ENCODE results near the gene HSPA4L. TPM values are rescaled to one million over a fixed set of nuclear protein-coding genes. Genes with fewer than 3 reads are reported as not detected.

Gene HSPA4L
- polyA plus RNA-seq, 1 experiment, result 4.9 TPM

DNA sequence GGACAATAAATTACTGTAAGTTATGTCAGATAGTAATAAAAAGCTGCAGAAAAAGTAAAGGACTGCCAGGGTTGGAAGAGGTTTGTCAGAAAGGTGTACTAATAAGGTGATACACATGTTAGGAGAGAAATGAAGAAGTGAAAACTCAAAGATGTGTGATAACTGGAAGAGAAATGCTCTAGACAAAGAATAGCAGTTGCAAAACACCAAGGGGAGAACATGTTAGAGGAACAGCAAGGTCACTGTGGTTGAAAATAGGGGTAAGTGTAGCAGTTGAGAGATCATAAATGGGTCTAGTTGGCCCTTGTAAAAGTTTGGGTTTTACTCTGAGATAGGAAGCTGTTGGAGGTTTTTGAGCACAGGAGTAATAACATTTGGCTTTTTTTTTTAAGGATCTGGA, 46.9 kb downstream of the HSPA4L start:
- TF ChIP-seq, protein P1, sequence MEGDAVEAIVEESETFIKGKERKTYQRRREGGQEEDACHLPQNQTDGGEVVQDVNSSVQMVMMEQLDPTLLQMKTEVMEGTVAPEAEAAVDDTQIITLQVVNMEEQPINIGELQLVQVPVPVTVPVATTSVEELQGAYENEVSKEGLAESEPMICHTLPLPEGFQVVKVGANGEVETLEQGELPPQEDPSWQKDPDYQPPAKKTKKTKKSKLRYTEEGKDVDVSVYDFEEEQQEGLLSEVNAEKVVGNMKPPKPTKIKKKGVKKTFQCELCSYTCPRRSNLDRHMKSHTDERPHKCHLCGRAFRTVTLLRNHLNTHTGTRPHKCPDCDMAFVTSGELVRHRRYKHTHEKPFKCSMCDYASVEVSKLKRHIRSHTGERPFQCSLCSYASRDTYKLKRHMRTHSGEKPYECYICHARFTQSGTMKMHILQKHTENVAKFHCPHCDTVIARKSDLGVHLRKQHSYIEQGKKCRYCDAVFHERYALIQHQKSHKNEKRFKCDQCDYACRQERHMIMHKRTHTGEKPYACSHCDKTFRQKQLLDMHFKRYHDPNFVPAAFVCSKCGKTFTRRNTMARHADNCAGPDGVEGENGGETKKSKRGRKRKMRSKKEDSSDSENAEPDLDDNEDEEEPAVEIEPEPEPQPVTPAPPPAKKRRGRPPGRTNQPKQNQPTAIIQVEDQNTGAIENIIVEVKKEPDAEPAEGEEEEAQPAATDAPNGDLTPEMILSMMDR (IDR thresholded peaks at IDR 0.05; ENCODE audit: low read depth, low read length), result no peak
- H3K27me3 ChIP-seq (ENCODE audit: control insufficient read depth, insufficient read depth, low read length), result no peaks in the 10 kb centered on the region
- no peak overlapping the region for H3K27ac ChIP-seq (ENCODE audit: low read depth, low read length)
- ChIA-PET CTCF (no interaction called here), POLR2A (no interaction called here)
- no peak for DNase-seq (ENCODE audit: low read depth, low spot score)
- no peak overlapping the region for H3K4me3 ChIP-seq (ENCODE audit: low read depth, low read length)
- no peaks in the 10 kb centered on the region for H3K9me3 ChIP-seq (ENCODE audit: control insufficient read depth, insufficient read depth, low read length)

DNA sequence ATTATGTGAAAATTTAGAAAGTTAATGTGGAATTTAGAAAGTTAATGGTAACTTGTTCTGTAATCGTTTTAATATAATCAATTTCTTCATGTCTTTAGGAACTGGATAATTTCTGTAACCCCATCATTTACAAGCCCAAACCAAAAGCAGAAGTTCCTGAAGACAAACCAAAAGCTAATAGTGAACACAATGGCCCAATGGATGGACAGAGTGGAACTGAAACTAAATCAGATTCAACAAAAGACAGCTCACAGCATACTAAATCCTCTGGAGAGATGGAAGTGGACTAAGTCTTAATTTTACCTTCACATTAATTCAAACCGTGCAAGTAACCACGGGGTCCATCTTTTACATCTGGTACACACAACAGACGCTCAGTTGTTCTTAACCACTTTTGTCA, 50.5 kb downstream of the HSPA4L start:
- TF ChIP-seq, protein P1 (IDR thresholded peaks at IDR 0.05; ENCODE audit: low read depth, low read length), result no peak
- ChIA-PET CTCF (no interaction called here), POLR2A (no interaction called here)
- no peak overlapping the region for H3K27ac ChIP-seq (ENCODE audit: low read depth, low read length)
- H3K27me3 ChIP-seq (ENCODE audit: control insufficient read depth, insufficient read depth, low read length), result no peaks in the 10 kb centered on the region
- H3K4me3 ChIP-seq (ENCODE audit: low read depth, low read length), result no peak overlapping the region
- H3K9me3 ChIP-seq (ENCODE audit: control insufficient read depth, insufficient read depth, low read length), result no peaks in the 10 kb centered on the region
- DNase-seq (ENCODE audit: low read depth, low spot score), result no peak

DNA sequence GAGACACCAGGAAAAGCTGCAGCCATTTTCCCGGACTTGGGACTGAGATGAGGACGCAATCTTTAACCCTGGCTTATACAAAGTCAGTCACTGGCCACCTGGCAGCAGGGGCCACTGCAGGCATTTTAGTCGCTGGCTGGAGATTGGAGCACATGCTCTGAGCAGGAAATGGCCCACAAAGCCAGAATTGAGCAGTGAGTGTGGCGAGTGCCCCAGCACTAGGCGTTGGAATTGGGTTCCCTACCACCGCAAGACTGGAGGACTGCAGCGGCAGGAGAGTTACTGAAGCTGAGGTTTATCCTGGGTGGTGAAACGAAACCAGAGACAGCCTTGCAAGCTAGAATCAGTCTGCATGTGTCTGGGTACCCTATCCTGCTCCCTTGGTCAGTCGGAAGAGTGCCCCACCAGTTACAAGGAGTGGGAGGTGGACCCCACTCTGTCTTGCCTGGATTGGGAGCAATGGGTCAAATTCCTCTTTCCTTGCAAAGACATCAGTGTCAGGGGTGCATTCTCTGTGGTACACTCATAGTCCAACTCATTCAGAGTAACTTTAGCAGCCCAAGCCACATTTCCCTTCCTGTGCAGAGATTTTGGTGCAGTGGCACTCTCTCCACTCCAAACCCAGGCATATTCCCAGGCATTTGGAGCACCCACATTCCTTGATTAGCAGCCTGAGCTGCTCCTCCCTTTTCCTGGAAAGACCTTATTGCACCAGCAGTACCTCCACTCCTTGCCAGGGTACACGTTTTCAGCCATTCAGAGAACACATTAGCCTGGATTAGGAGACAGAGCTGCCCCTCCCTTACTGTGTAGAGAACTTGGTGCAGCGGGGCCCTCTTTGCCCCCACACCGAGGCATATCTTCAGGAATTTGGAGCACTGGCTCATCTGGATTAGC, 61.8 kb downstream of the HSPA4L start:
- ChIA-PET POLR2A (no interaction called here), CTCF (interaction anchor here (1.4 kb wide), 1 partner anchor 11 kb away, joined by 3 read pairs; no protein-coding TSS in a partner anchor)
- peaks cover 8% of the 10 kb centered on the region for H3K9me3 ChIP-seq (ENCODE audit: control insufficient read depth, insufficient read depth, low read length)
- TF ChIP-seq, protein P1 (IDR thresholded peaks at IDR 0.05; ENCODE audit: low read depth, low read length), result no peak
- H3K27me3 ChIP-seq (ENCODE audit: control insufficient read depth, insufficient read depth, low read length), result no peaks in the 10 kb centered on the region
- H3K27ac ChIP-seq (ENCODE audit: low read depth, low read length), result no peak overlapping the region
- DNase-seq (ENCODE audit: low read depth, low spot score), result no peak
- H3K4me3 ChIP-seq (ENCODE audit: low read depth, low read length), result no peak overlapping the region

DNA sequence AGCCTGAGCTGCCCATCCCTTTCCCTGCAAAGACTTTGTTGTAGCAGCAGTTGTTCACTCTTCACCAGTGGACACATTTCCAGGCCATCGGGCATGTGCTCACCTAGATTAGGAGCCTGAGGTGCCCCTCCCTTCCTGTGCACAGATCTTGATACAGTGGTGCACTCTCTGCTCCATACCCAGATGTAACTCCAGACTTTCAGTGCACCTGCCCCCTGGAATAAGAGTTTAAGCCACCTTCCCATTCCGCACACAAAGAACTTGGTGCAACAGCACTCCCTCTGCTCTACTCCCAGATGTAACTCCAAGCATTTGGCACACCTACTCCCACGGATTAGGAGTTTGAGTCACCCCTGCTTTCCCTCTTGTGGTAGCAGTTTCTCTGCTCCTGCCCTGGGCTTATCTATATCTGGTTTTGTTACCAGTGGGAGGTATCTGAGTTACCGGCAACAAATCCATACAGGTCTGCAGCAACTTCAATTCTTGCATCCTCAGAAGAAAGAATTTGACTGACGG, 62.5 kb downstream of the HSPA4L start:
- H3K27me3 ChIP-seq (ENCODE audit: control insufficient read depth, insufficient read depth, low read length), result no peaks in the 10 kb centered on the region
- ChIA-PET POLR2A (no interaction called here), CTCF (no interaction called here)
- no peak for DNase-seq (ENCODE audit: low read depth, low spot score)
- no peak overlapping the region for H3K4me3 ChIP-seq (ENCODE audit: low read depth, low read length)
- H3K9me3 ChIP-seq (ENCODE audit: control insufficient read depth, insufficient read depth, low read length), result peaks cover 12% of the 10 kb centered on the region
- TF ChIP-seq, protein P1 (IDR thresholded peaks at IDR 0.05; ENCODE audit: low read depth, low read length), result no peak
- no peak overlapping the region for H3K27ac ChIP-seq (ENCODE audit: low read depth, low read length)

DNA sequence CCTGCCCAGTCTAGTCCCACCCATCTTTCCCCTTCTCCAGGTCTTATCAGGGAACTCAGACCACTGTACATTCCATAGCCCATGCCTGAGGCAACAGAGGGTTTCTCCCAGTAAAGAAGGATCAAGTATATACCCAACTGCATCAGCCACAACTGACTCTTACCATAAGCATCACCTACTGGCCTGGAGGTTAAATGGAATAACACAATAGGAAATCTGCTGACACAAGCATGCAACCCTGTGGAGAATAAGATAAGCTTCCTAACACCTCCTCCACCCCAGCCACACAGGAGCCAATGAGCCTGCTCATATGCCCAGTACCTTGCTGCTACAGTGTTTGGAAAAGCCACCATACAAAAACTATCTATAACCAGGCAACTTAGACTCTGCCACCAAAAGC, 63.9 kb downstream of the HSPA4L start:
- Histone ChIP-seq H3K4me3 (ENCODE audit: low read depth, low read length) (no peak overlapping the region), H3K9me3 (ENCODE audit: control insufficient read depth, insufficient read depth, low read length) (peaks cover 12% of the 10 kb centered on the region), H3K27me3 (ENCODE audit: control insufficient read depth, insufficient read depth, low read length) (no peaks in the 10 kb centered on the region), H3K27ac (ENCODE audit: low read depth, low read length) (no peak overlapping the region)
- POLR2A ChIA-PET, result no interaction called here
- TF ChIP-seq, protein P1 (IDR thresholded peaks at IDR 0.05; ENCODE audit: low read depth, low read length), result no peak
- CTCF ChIA-PET, result no interaction called here
- DNase-seq (ENCODE audit: low read depth, low spot score), result no peak
